ENCODE results near the gene TPRX2.

The TPRX2 gene

GRCh38 chr19:47891622-47891922 lies 32.5 kb downstream of the TPRX2 start:
- no peaks in the 10 kb centered on the region for H3K36me3 ChIP-seq (ENCODE audit: control insufficient read depth, insufficient read depth, low read length)
- no peak overlapping the region for H3K4me3 ChIP-seq (replicated peaks; ENCODE audit: low read depth, low read length)
- H3K27me3 ChIP-seq (replicated peaks; ENCODE audit: control insufficient read depth, insufficient read depth, low read length) = no peaks in the 10 kb centered on the region
- no peak for DNase-seq (ENCODE audit: extremely low read depth, insufficient read length)
- no peak for TF ChIP-seq CTCF (IDR thresholded peaks at IDR 0.05; ENCODE audit: insufficient read depth, low read length, poor library complexity, severe bottlenecking)

- Histone ChIP-seq H3K36me3 (ENCODE audit: control insufficient read depth, insufficient read depth, low read length) (no peaks in the 10 kb centered on the region), H3K27me3 (replicated peaks; ENCODE audit: control insufficient read depth, insufficient read depth, low read length) (no peaks in the 10 kb centered on the region), H3K4me3 (replicated peaks; ENCODE audit: low read depth, low read length) (no peak overlapping the region)
- TF ChIP-seq CTCF (IDR thresholded peaks at IDR 0.05; ENCODE audit: insufficient read depth, low read length, poor library complexity, severe bottlenecking) = no peak
- DNase-seq (ENCODE audit: extremely low read depth, insufficient read length) = no peak
These were observed 33.1 kb downstream of the TPRX2 start for GRCh38 chr19:47891923-47892666.

- DNase-seq (ENCODE audit: extremely low read depth, insufficient read length) = no peak
- Histone ChIP-seq H3K36me3 (ENCODE audit: control insufficient read depth, insufficient read depth, low read length) (no peaks in the 10 kb centered on the region), H3K27me3 (replicated peaks; ENCODE audit: control insufficient read depth, insufficient read depth, low read length) (no peaks in the 10 kb centered on the region), H3K4me3 (replicated peaks; ENCODE audit: low read depth, low read length) (no peak overlapping the region)
- TF ChIP-seq CTCF (IDR thresholded peaks at IDR 0.05; ENCODE audit: insufficient read depth, low read length, poor library complexity, severe bottlenecking) = no peak
These were observed 36.2 kb downstream of the TPRX2 start for GRCh38 chr19:47895165-47895782.

- no peak overlapping the region for H3K4me3 ChIP-seq (replicated peaks; ENCODE audit: low read depth, low read length)
- no peak for DNase-seq (ENCODE audit: extremely low read depth, insufficient read length)
- H3K27me3 ChIP-seq (replicated peaks; ENCODE audit: control insufficient read depth, insufficient read depth, low read length) = no peaks in the 10 kb centered on the region
- TF ChIP-seq CTCF (IDR thresholded peaks at IDR 0.05; ENCODE audit: insufficient read depth, low read length, poor library complexity, severe bottlenecking) = no peak
- H3K36me3 ChIP-seq (ENCODE audit: control insufficient read depth, insufficient read depth, low read length) = no peaks in the 10 kb centered on the region
These were observed 37.0 kb downstream of the TPRX2 start for GRCh38 chr19:47896019-47896418.

- H3K4me3 ChIP-seq (replicated peaks; ENCODE audit: low read depth, low read length) = no peak overlapping the region
- DNase-seq (ENCODE audit: extremely low read depth, insufficient read length) = no peak
- TF ChIP-seq CTCF (IDR thresholded peaks at IDR 0.05; ENCODE audit: insufficient read depth, low read length, poor library complexity, severe bottlenecking) = no peak
- no peaks in the 10 kb centered on the region for H3K36me3 ChIP-seq (ENCODE audit: control insufficient read depth, insufficient read depth, low read length)
- H3K27me3 ChIP-seq (replicated peaks; ENCODE audit: control insufficient read depth, insufficient read depth, low read length) = no peaks in the 10 kb centered on the region
These were observed 37.7 kb downstream of the TPRX2 start for GRCh38 chr19:47896773-47897172.

Measured in GM06990 (cell line).